VCaP (cell line): ENCODE results near the gene ARF3.

ENCODE experiments used
- H3K27ac ChIP-seq: fragments of 450-650 bp; 2 replicates; pipeline ENCODE4 v1.5.1; 2017
- CTCF ChIP-seq: fragments of 450-650 bp; conservative IDR thresholded peaks from 2 replicates; pipeline ENCODE4 v1.5.1; 2017; ENCODE audit warnings: mild to moderate bottlenecking, moderate library complexity

ARF3 gene

GRCh38 chr12:48967991-48968390 lies 10.7 kb upstream of the ARF3 start:
- H3K27ac ChIP-seq: no peak overlapping the region
- no peak for TF ChIP-seq CTCF

GRCh38 chr12:48966177-48966895 lies 9.0 kb upstream of the ARF3 start:
- TF ChIP-seq CTCF: no peak
- H3K27ac ChIP-seq: no peak overlapping the region

GRCh38 chr12:48965298-48965838 lies 8.1 kb upstream of the ARF3 start:
- TF ChIP-seq CTCF: peak; percentile 64
- H3K27ac ChIP-seq: no peak overlapping the region

- TF ChIP-seq CTCF: no peak
- no peak overlapping the region for H3K27ac ChIP-seq
Measured at GRCh38 chr12:48961801-48962200, 4.5 kb upstream of the ARF3 start.

GRCh38 chr12:48961331-48961730 lies 4.0 kb upstream of the ARF3 start:
- no peak for TF ChIP-seq CTCF
- H3K27ac ChIP-seq: no peak overlapping the region

- no peak overlapping the region for H3K27ac ChIP-seq
- no peak for TF ChIP-seq CTCF
Measured at GRCh38 chr12:48960834-48961233, 3.5 kb upstream of the ARF3 start.

- no peak for TF ChIP-seq CTCF
- H3K27ac ChIP-seq: peak overlapping the region; percentile 94
Measured at GRCh38 chr12:48958049-48958388, 732 bp upstream of the ARF3 start.
